GM12874 (cell line): ENCODE data around the gene CRIP3.

ENCODE experiments used
- TF ChIP-seq, protein P1 (sequence below): IDR thresholded peaks from 2 replicates; pipeline ENCODE4 v1.5.1; 2011; ENCODE audit warnings: low read depth, mild to moderate bottlenecking, control low read depth, low read length, moderate library complexity; ENCODE audit not compliant: insufficient read depth

CRIP3 gene

GRCh38 chr6:43277643-43278523 lies 30.7 kb downstream of the CRIP3 start:
- TF ChIP-seq, protein P1, sequence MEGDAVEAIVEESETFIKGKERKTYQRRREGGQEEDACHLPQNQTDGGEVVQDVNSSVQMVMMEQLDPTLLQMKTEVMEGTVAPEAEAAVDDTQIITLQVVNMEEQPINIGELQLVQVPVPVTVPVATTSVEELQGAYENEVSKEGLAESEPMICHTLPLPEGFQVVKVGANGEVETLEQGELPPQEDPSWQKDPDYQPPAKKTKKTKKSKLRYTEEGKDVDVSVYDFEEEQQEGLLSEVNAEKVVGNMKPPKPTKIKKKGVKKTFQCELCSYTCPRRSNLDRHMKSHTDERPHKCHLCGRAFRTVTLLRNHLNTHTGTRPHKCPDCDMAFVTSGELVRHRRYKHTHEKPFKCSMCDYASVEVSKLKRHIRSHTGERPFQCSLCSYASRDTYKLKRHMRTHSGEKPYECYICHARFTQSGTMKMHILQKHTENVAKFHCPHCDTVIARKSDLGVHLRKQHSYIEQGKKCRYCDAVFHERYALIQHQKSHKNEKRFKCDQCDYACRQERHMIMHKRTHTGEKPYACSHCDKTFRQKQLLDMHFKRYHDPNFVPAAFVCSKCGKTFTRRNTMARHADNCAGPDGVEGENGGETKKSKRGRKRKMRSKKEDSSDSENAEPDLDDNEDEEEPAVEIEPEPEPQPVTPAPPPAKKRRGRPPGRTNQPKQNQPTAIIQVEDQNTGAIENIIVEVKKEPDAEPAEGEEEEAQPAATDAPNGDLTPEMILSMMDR: no peak

GRCh38 chr6:43277306-43277642 lies 31.4 kb downstream of the CRIP3 start:
- TF ChIP-seq, protein P1: no peak

- TF ChIP-seq, protein P1: no peak
These were observed 31.9 kb downstream of the CRIP3 start for GRCh38 chr6:43276577-43277305.

DNA sequence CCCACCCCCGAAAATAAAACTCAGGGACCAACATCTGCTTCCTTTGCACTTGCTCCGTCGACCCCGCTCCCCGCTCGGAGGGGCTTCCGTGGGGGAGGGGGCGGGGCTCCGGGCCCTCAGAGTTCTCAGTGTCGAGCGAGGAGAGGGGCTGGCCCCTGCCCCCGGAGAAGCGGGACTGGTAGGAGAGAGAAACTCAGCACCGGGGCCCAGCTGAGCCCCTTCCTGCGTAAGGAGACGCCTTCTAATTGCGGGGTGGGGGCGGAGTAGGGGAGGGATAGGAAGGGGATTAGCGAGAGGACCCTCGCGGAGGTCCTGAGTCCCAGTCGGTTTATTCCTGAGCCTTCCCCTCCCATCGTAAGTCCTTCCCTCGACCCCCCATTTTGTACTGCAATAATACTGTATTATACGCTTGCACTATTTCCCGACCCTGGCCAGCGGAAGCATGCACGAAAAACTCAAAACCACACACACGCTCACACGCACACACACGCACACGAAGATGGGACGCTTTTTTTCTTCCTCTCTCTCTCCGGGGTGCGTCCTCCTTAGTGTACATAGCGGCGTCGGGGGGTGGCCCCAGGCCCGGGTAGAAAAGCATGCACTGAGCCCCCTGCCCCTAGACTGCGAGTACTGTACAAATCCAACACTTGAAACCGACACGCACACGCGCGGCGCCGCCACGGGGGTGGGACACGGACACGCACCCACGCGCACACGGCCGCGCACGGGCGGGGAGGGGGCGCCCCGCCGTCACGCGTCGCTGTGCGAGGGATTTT lies 32.6 kb downstream of the CRIP3 start:
- TF ChIP-seq, protein P1: no peak

DNA sequence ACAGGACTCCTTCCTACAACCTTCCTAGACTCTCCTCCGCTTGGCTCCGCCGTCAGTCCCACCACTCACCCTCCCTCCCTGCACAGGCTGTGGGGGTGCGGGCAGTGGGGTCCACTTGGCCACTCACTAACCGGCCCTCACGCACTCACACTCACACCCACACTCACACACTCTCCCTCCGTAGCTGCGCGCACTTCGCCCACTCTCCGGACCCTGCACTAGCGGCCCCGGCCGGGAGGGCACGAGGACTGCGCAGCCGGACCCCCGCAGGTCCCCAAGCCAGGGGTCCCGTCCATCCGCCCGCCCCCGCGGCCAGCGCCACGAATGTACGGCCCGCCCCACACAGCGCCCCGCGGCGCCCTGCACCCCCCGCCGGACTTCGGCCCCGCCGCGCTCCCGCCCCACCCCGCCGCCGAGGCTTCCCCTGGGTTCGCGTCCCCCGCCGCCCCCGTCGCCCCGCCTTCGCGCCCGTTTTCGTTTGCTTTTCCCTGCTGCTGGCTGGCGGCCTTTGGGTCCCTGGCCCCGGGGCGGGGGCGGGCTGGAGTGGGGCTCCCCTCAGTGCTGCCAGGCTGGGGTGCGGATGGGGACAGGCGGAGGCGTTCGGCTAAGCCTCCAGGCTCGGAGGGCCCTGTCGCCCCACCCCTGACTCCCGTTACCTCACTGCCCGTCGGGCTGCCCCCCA lies 33.6 kb downstream of the CRIP3 start:
- TF ChIP-seq, protein P1: no peak

DNA sequence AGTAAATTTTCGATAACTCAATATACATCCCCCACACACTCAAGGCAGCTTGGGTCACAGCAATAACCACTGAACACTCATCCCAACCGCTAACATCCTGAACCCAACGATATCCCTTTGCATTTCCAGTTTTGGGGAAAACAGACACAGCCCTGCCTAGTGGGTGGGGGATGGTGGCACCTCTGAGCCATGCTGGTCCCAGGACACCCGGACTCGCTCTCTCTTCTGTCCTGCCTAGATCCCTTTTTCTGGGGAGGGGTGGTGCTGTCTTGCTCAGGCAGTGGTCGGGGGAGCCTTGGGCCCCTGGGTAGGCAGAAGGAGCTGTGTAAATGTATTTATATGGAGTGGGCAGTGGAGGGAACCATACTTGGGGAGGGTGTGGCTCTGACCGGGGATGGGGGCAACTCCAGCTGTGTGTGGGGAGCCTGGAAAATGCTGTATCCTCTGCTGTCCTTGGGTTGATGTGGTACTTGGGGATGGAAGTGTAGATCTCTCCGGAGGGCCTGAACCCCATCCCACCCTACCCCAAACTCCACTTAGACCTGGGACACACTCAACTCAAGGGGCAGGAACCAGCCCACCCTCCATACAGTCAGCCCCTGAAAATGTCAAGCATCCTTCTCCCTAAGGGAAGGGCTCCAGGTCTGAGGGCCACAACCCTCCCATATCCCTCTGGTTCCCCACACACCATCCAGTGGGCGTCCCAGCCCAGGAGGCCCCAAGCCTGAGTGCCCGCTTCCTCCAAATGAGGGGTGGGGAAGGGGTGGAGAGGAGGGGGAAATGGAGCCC lies 34.3 kb downstream of the CRIP3 start:
- TF ChIP-seq, protein P1: no peak
